ENCODE data around the gene ANTKMT.

DNA sequence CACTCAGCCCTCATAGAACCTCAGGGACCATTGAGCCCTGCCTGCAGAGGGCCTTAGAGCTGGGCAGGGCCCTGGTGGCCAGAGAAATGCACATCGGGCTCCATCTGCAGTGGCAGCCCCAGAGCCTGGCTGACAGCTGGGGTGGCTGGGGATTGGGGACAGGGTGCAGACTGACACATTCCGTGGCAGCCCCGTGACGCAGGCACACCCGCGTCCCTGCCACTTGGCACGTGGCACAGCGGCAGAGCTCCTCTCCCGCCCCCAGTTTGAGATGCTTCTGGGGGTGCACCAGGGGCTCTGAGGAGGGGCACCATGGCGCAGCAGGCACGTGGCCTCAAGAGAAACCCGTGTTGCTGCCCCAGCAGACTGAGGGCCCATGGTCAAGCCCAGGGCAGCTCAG, 17.5 kb upstream of the ANTKMT start:
- TF ChIP-seq, protein P1, sequence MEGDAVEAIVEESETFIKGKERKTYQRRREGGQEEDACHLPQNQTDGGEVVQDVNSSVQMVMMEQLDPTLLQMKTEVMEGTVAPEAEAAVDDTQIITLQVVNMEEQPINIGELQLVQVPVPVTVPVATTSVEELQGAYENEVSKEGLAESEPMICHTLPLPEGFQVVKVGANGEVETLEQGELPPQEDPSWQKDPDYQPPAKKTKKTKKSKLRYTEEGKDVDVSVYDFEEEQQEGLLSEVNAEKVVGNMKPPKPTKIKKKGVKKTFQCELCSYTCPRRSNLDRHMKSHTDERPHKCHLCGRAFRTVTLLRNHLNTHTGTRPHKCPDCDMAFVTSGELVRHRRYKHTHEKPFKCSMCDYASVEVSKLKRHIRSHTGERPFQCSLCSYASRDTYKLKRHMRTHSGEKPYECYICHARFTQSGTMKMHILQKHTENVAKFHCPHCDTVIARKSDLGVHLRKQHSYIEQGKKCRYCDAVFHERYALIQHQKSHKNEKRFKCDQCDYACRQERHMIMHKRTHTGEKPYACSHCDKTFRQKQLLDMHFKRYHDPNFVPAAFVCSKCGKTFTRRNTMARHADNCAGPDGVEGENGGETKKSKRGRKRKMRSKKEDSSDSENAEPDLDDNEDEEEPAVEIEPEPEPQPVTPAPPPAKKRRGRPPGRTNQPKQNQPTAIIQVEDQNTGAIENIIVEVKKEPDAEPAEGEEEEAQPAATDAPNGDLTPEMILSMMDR (IDR thresholded peaks at IDR 0.05) = no peak
- TF ChIP-seq POLR2A (IDR thresholded peaks at IDR 0.05) = no peak
